HCT116 (cell line): ENCODE results near the gene SERPINH1. TPM values are rescaled to one million over a fixed set of nuclear protein-coding genes. Genes with fewer than 3 reads are reported as not detected.

Source experiments
- ATAC-seq: fragments of 200-7000 bp; cut with Tn5 transposase; 2 replicates; pipeline ENCODE4 v1.9.1; 2020; ENCODE audit warnings: mild to moderate bottlenecking, moderate library complexity
- BruUV-seq: library from RNA; stranded (reverse); fragments of 400-500 nt; replicated peaks from 2 replicates; lab custom pipeline; 2021; lab: Mats Ljungman, UMichigan
- CTCF ChIA-PET: fragments of 300-600 bp; sonication (Branson Sonifier 250); formaldehyde crosslinking; loops from one replicate; lab custom pipeline; 2021; ENCODE audit warnings: antibody characterized with exemption; lab: Charles Lee
- POLR2A ChIA-PET: fragments of 300-600, 350-600 bp; sonication (Branson Sonifier 250); formaldehyde crosslinking; loops from one replicate; lab custom pipeline; 2021; ENCODE audit warnings: antibody characterized with exemption; lab: Charles Lee
- RAD21 ChIA-PET, 2 experiments: fragments of 300-600 bp; sonication (Branson Sonifier 250); formaldehyde crosslinking; loops; one replicate each; lab custom pipeline; 2023; ENCODE audit warnings: low total read pairs in 2 of 2; ENCODE audit not compliant: uncharacterized antibody in 2 of 2, unreplicated experiment in 2 of 2, low non-redundant PET in 1 of 2; lab: Charles Lee
- DNase-seq: peaks from one replicate; pipeline ENCODE4 v3.0.0-alpha.2; 2010; ENCODE audit warnings: low read depth, low spot score
- H2AFZ ChIP-seq: fragments of 200-600 bp; shearing (Covaris generic), sonication (generic); 2 replicates; pipeline ENCODE4 v1.6.1; 2017; ENCODE audit warnings: low read depth, mixed run types, mixed read lengths, antibody characterized with exemption, low read length; ENCODE audit not compliant: poor library complexity, severe bottlenecking
- H3K27ac ChIP-seq: 2 replicates; pipeline ENCODE4 v1.5.1; 2012; ENCODE audit warnings: low read depth, low read length
- H3K27me3 ChIP-seq: fragments of 200-600 bp; sonication (generic); 2 replicates; pipeline ENCODE4 v1.6.1; 2016; ENCODE audit warnings: mixed run types, low read length, mixed read lengths; ENCODE audit not compliant: insufficient read depth
- H3K36me3 ChIP-seq, 2 experiments: fragments of 200-500 bp in 1 of 2; fragments of 200-600 bp in 1 of 2; sonication (Bioruptor generic) in 1 of 2; sonication (generic) in 1 of 2; 2 replicates each; pipeline versions ENCODE4 v1.5.1 to v1.6.1; 2014 to 2016; ENCODE audit warnings: low read length in 2 of 2, inconsistent platforms in 1 of 2, mixed read lengths in 1 of 2, mixed run types in 1 of 2; ENCODE audit not compliant: insufficient read depth in 2 of 2, control insufficient read depth in 1 of 2
- H3K4me1 ChIP-seq, 2 experiments: fragments of 200-600 bp in 1 of 2; sonication (generic) in 1 of 2; 2 replicates each; pipeline versions ENCODE4 v1.5.1 to v1.6.1; 2012 to 2017; ENCODE audit warnings: low read length in 2 of 2, inconsistent platforms in 1 of 2, mild to moderate bottlenecking in 1 of 2, mixed read lengths in 1 of 2, mixed run types in 1 of 2, moderate library complexity in 1 of 2; ENCODE audit not compliant: insufficient read depth in 2 of 2, control insufficient read depth in 1 of 2
- H3K4me2 ChIP-seq: fragments of 200-600 bp; sonication (generic); 2 replicates; pipeline ENCODE4 v1.6.1; 2017; ENCODE audit warnings: mixed run types, low read length, mixed read lengths
- H3K4me3 ChIP-seq, 2 experiments: fragments of 200-600 bp in 1 of 2; sonication (generic) in 1 of 2; replicated peaks in 1 of 2; 2 replicates each; pipeline ENCODE4 v1.5.1; 2011 to 2016; ENCODE audit warnings: low read length in 2 of 2, control low read depth in 1 of 2, low read depth in 1 of 2, mild to moderate bottlenecking in 1 of 2, mixed read lengths in 1 of 2, mixed run types in 1 of 2
- H3K79me2 ChIP-seq: fragments of 200-600 bp; sonication (generic); 2 replicates; pipeline ENCODE4 v1.6.1; 2017; ENCODE audit warnings: mild to moderate bottlenecking, mixed run types, low read length, moderate library complexity, mixed read lengths; ENCODE audit not compliant: insufficient read depth
- H3K9ac ChIP-seq: fragments of 200-600 bp; sonication (generic); 2 replicates; pipeline ENCODE4 v1.6.1; 2016; ENCODE audit warnings: low read length, mixed read lengths
- H3K9me2 ChIP-seq: fragments of 200-600 bp; sonication (generic), shearing (Covaris generic); 2 replicates; pipeline ENCODE4 v1.6.1; 2017; ENCODE audit warnings: mixed run types, mild to moderate bottlenecking, moderate library complexity; ENCODE audit not compliant: insufficient read depth
- H3K9me3 ChIP-seq, 2 experiments: fragments of 200-500 bp in 1 of 2; fragments of 200-600 bp in 1 of 2; sonication (Bioruptor generic) in 1 of 2; sonication (generic) in 1 of 2; 2 replicates each; pipeline ENCODE4 v1.6.1; 2014 to 2017; ENCODE audit warnings: low read length in 2 of 2, mixed read lengths in 2 of 2, inconsistent platforms in 1 of 2, low read depth in 1 of 2, mild to moderate bottlenecking in 1 of 2, mixed run types in 1 of 2, moderate library complexity in 1 of 2; ENCODE audit not compliant: control insufficient read depth in 1 of 2, insufficient read depth in 1 of 2
- H4K20me1 ChIP-seq: fragments of 200-600 bp; sonication (generic), shearing (Covaris generic); 2 replicates; pipeline ENCODE4 v1.6.1; 2017; ENCODE audit warnings: mixed run types, mild to moderate bottlenecking, moderate library complexity; ENCODE audit not compliant: insufficient read depth
- CBX3 ChIP-seq: IDR thresholded peaks from 2 replicates; pipeline ENCODE4 v1.6.1; 2012; ENCODE audit warnings: low read depth
- CTCF ChIP-seq, 3 experiments: fragments of 200-600 bp in 1 of 3; sonication (generic) in 1 of 3; IDR thresholded peaks in 2 of 3; conservative IDR thresholded peaks in 1 of 3; 2 replicates each; pipeline ENCODE4 v1.5.1; 2012 to 2017; ENCODE audit warnings: low read depth in 2 of 3, low read length in 2 of 3, antibody characterized with exemption in 1 of 3, borderline replicate concordance in 1 of 3, control low read depth in 1 of 3, mild to moderate bottlenecking in 1 of 3, mixed read lengths in 1 of 3, mixed run types in 1 of 3, moderate library complexity in 1 of 3; ENCODE audit not compliant: insufficient read depth in 1 of 3
- RAD21 ChIP-seq: IDR thresholded peaks from 2 replicates; pipeline ENCODE4 v1.6.1; 2012; ENCODE audit warnings: low read depth, mild to moderate bottlenecking
- SP1 ChIP-seq: IDR thresholded peaks from 2 replicates; pipeline ENCODE4 v1.6.1; 2012; ENCODE audit warnings: low read depth
- YY1 ChIP-seq: IDR thresholded peaks from 2 replicates; pipeline ENCODE4 v1.6.1; 2011; ENCODE audit warnings: low read length, low read depth, moderate library complexity, mild to moderate bottlenecking; ENCODE audit not compliant: insufficient replicate concordance; ENCODE audit errors: extremely low read depth
- ZBTB33 ChIP-seq: IDR thresholded peaks from 2 replicates; pipeline ENCODE4 v1.6.1; 2011; ENCODE audit warnings: mild to moderate bottlenecking, low read length, moderate library complexity; ENCODE audit not compliant: insufficient replicate concordance; ENCODE audit errors: extremely low read depth
- intact Hi-C: fragments of 100-400 bp; cut with micrococcal nuclease; formaldehyde crosslinking; loops from 2 replicates; pipeline ENCODE4 v1.10.0; 2022
- total RNA-seq: library from RNA; stranded (reverse); gene quantifications from one replicate; pipeline ENCODE4 v1.2.1, GENCODE V29; 2021; ENCODE audit not compliant: unreplicated experiment

The SERPINH1 gene
- total RNA-seq, 1 experiment from 2014 or later, result 84.9 TPM

- POLR2A ChIA-PET, result no interaction called here
- H3K36me3 ChIP-seq, result no peaks in the 10 kb centered on the region
- RAD21 ChIA-PET, result no interaction called here
- no peak overlapping the region for H3K4me2 ChIP-seq
- no peaks in the 10 kb centered on the region for H3K27me3 ChIP-seq
- no peak for TF ChIP-seq SP1
- no peak for TF ChIP-seq ZBTB33
- TF ChIP-seq CBX3, result no peak
- H3K27ac ChIP-seq, result no peak overlapping the region
- H3K9ac ChIP-seq, result no peak overlapping the region
- DNase-seq, result no peak
- H3K4me3 ChIP-seq, result no peak overlapping the region
- peak; percentile 28; the same call in 1 of the 2 replicates for ATAC-seq
- H3K79me2 ChIP-seq, result no peaks in the 10 kb centered on the region
- CTCF ChIA-PET, result no interaction called here
- no peak overlapping the region for H2AFZ ChIP-seq
- peaks cover 0 to 8% of the 10 kb centered on the region in 2 experiments; a peak in 2 of 4 replicates for H3K4me1 ChIP-seq
- intact Hi-C loops, result loop anchor here (1.0 to 5.0 kb wide), 3 partner anchors 15 to 770 kb away; partner anchors contain the start of gene SERPINH1
- H3K9me2 ChIP-seq, result no peaks in the 10 kb centered on the region
- no peaks in the 10 kb centered on the region for H3K9me3 ChIP-seq
- H4K20me1 ChIP-seq, result no peaks in the 10 kb centered on the region
- BruUV-seq, result no TSS peak
Measured at GRCh38 chr11:75547177-75547576, 14.9 kb upstream of the SERPINH1 start.

- no peak overlapping the region for H3K4me3 ChIP-seq
- no peaks in the 10 kb centered on the region for H4K20me1 ChIP-seq
- ATAC-seq, result peak; percentile 95
- TF ChIP-seq RAD21 (peak; percentile 90), SP1 (no peak), YY1 (peak; percentile 38), CTCF (IDR thresholded peaks at IDR 0.05 in 2 of 3, conservative IDR thresholded peaks at IDR 0.05 in 1 of 3; ENCODE audit: borderline replicate concordance in 1 of 3, insufficient read depth in 1 of 3, low read depth in 2 of 3, low read length in 2 of 3) (peak; percentile 80 to 93 (median 86); a peak in 5 of 6 replicates)
- no peaks in the 10 kb centered on the region for H3K79me2 ChIP-seq
- ChIA-PET POLR2A (no interaction called here), CTCF (no interaction called here), RAD21 (no interaction called here)
- no peaks in the 10 kb centered on the region for H3K36me3 ChIP-seq
- DNase-seq, result no peak
- H3K9me3 ChIP-seq, result no peaks in the 10 kb centered on the region
- no peaks in the 10 kb centered on the region for H3K9me2 ChIP-seq
- H3K4me2 ChIP-seq, result peak overlapping the region; percentile 23; the same call in 1 of the 2 replicates
- H3K9ac ChIP-seq, result no peak overlapping the region
- H3K27ac ChIP-seq, result no peak overlapping the region
- no peaks in the 10 kb centered on the region for H3K27me3 ChIP-seq
- intact Hi-C loops, result loop anchor here (1.0 to 5.0 kb wide), 3 partner anchors 15 to 770 kb away; partner anchors contain the start of gene SERPINH1
- no peak overlapping the region for H2AFZ ChIP-seq
- H3K4me1 ChIP-seq, result peaks cover 0 to 8% of the 10 kb centered on the region in 2 experiments; a peak in 2 of 4 replicates
- BruUV-seq, result no TSS peak
Measured at GRCh38 chr11:75547617-75548058, 14.4 kb upstream of the SERPINH1 start.
